HG03060 (cell line): Measurements from ENCODE around the gene SPACA9.

Experiments used
- ATAC-seq: cut with Tn5 transposase; IDR thresholded peaks from one replicate; pipeline ENCODE4 v1.9.1; 2021; ENCODE audit warnings: low read depth, moderate number of reproducible peaks; ENCODE audit not compliant: unreplicated experiment

The SPACA9 gene

DNA sequence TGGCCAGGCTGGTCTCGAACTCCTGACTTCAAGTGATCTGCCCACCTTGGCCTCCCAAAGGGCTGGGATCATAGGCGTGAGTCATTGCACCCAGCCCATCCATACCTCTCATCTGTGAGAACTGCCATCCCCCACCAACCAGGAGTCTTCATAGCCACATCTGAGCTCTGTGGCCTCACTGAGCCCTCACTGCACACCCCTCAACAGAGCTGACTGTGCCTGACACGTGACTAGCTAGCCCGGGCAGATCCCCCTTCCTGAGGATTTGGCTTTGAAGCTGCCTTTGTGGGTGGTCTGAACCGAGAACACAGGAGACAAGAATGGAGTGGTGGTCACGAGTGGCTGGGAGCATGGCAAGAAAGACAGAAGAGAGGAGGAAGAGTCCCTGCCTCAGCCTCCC, 16.2 kb upstream of the SPACA9 start:
- no peak for ATAC-seq

GRCh38 chr9:132863096-132863495, 15.6 kb upstream of the SPACA9 start:
- no peak for ATAC-seq

DNA sequence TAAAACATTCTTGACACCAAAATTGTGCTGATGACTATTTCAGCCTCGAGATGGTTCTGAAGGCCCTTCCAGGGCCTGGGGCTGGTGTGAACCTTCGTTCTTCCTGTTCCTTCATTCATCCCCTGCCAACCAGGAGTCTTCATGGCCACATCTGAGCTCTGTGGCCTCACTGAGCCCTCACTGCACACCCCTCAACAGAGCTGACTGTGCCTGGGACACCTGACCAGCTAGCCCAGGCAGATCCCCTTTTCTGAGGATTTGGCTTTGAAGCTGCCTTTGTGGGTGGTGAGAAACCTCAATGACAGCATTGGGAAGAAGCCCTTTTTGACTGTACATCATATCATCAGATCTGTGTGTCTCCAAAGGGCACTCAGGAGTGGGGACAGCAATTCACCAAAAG, 14.4 kb upstream of the SPACA9 start:
- no peak for ATAC-seq

GRCh38 chr9:132864691-132865090, 14.0 kb upstream of the SPACA9 start:
- ATAC-seq = no peak

DNA sequence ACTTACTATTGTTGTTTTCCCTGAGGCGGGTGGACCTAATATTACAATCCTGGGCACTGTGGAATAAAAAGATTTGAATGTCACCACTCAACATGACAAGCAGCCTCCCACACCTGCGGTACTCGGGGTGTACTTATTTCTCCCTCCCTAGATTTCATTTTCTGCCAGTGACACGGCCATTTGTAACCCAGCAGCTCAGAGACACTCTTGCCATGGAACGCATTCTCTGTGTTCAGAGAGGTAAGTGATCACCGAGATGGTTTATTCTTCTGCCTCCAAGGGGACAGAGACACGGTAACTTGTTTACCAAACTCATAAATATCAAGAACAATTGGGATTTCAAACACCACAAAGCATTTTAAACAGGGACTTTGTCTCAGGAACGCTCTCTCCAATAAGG, 11.8 kb upstream of the SPACA9 start:
- no peak for ATAC-seq

- no peak for ATAC-seq
Measured at GRCh38 chr9:132869266-132869665, 9.4 kb upstream of the SPACA9 start.

DNA sequence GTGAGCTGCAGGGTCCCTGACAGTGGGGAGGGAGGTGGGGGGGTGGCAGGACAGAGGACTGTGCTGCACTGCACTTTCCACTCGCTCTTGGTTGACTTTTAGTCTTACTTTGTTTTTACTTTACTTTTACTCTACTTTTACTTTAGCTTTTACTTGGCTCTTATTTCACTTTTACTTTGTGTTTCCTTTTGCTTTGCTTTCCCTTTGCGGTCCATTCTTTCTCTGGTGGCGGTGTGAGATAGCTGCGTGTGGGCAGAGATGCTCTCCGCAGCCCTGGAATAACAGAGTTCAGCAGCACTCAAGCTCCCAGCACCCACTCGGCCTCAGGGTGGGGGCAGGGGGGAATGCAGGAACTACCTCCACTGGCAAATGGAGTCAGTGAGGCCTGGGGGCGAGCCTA, 5.3 kb upstream of the SPACA9 start:
- no peak for ATAC-seq

DNA sequence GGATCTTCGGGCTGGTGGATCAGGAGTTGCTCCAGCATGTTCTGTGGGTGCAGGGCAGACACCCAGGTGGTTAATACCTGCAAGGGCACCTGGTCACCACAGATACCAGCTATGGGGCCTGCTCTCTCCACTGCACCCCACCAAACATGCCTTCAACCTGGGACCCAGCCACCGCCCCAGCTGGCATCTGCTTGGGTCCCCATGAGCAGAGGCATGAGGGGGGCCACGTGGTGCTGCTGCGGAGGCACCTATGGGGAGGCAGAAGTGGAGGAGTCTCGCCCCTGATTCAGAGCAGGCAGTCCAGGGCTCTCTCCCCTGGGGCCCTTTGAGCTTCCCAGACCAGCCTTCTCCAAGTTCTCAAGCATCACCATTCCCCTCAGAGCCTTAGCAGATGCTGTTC, 3.5 kb upstream of the SPACA9 start:
- no peak for ATAC-seq

GRCh38 chr9:132876849-132877248, 1.8 kb upstream of the SPACA9 start:
- no peak for ATAC-seq

- no peak for ATAC-seq
Measured at GRCh38 chr9:132877458-132877823, 1.3 kb upstream of the SPACA9 start.

- ATAC-seq = no peak
Measured at GRCh38 chr9:132877824-132878694, 639 bp upstream of the SPACA9 start, which contains the start of gene AK8. TSS of gene AK8 (minus strand) at chr9:132878284. CDS start at chr9:132878255, 29 bp downstream.

GRCh38 chr9:132879457-132880323, 992 bp downstream of the SPACA9 start:
- ATAC-seq = no peak

DNA sequence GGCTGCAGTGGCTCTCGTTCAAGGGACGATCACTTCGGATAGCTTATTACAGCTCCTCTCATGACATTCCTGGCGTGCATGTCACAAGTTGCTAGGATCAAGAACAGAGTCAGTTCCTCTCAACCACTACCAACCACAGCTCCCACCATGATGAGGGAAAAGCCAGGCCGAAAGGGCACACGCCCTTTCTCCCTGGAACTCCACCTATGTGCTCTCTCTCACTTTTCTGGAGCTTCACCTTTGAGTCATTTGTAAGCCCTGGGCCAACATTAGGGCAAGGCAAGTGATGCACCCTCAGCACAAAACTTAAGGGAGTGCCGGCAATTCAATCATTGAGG, 1.6 kb downstream of the SPACA9 start:
- ATAC-seq = no peak

DNA sequence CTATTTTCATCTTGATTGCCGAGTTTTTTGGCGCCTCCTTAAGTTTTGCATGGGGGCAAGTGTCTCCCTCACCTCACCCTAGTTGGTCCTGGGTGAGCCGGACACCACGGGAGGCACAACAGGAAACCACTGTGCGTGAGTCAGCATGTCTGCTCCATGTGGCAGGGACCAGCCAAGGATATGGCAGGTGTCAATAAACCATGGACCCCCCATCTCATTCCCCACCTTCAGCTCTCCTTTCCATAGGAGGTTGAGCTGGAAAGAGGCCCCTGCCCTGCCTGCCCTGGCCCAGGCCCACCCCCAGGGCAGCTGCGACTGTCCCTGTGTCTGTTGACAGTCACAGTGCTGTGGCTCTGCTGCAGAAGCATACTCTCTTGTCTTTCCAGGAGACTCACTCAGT, 3.1 kb downstream of the SPACA9 start:
- ATAC-seq = no peak

DNA sequence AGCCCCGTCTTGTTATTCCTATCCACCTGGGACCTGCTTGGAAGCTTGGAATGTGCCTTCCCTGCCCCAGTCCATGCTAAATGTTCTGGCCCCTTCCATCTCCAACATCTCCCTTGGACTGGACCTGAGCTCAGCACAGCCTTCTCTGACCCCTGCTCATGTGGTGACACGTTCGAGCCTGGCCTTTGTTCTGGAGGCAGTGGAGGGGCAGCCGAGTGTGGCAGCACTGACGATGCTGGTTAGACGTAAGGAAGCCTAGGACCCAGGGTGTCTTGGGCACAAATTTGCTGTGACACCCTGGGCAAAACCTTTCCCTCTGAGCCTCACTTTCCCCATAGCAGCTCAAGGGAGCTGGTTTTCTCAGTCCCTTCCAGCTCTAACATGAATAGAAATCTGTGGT, 3.9 kb downstream of the SPACA9 start:
- ATAC-seq = no peak

- no peak for ATAC-seq
Measured at GRCh38 chr9:132883349-132884294, 4.9 kb downstream of the SPACA9 start.

DNA sequence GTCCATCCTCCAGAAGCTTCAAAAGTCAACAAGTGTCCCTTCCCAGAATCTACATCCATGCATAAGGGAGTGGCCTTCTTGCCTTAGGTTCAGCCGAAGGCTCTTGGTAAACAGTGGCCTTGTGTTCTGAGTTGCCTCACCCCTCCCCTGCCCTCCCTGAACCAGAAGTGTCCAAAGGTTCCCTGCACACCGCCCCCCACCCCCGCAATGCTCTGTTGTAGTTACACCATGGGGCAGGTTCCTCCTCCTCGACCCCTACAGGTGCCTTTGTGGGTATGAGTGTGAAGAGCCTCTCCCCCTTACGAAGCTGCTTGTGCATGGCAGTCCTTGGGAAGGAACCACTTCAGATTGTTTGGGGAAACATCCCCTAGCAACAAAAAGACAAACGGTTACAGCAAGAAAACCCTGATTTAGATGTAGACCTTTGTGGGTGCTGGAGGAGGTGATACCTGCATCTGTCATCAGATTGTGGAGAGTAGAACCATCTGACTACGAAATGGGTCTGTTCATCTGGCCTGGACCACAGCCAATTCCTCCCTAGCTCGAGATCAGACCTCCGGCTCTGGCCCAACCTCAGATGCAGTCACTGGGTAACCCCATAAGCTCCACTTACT, 7.1 kb downstream of the SPACA9 start:
- no peak for ATAC-seq

DNA sequence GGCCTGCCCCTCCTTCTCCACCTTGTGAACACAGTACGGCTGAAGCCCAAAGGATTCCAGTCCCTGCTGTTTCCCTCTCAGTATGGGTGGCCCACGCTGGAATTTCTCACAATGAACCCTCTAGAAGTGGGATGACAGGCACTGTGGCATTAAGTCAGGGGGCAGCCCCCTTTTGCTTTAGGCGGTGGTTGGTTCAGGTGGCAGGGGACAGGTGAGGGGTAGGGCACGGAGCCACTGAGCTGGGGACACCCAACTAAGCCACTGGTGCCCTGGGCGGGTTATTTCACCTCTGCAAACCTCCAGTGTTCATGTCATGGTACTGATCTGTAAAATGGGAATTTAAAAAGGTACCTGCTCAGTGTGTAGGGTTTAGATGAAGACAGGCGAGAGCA, 7.6 kb downstream of the SPACA9 start:
- no peak for ATAC-seq

DNA sequence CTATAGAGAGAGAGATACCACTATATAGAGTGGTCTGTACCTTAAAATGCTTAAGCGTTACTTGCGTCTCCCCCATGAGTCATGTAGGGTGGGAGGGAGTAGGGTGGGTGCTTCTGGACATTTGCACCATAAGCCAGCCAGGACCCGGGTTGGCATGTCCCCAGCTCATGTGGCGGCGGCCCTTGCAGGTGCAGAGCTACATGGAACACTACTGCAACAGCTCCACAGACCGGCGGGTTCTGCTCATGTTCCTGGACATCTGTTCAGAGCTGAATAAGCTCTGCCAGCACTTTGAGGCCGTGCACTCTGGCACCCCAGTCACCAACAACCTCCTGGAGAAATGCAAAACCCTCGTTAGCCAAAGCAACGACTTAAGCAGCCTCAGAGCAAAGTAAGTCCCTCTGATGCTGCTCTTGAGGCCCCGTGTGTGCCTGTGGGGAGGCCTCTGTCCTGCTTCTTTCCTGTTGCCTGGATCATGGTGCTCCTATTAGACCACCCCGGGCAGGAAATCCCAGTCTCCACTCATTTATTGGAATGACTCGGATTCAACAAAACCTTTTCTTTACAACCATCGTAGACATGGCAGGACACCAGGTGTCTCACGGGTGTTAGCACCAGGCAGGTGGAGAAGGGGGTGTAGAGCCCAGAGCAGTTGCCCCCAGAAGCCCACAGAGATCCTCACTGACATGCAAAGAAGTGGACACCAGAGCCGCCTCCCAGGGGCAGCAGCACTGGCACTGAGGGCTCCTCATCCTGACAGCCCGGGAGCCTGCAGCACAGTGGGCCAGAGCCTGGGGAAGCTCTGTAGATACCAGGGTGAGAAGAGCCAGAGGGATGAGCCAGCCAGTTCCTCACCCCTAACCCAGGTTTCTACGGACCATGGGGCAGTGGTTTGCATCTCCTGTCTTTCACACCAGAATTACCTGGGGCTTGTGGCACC, 8.8 kb downstream of the SPACA9 start:
- no peak for ATAC-seq
